Endothelial cell of umbilical vein (primary cell): Measurements from ENCODE around the gene C6orf163. TPM values are rescaled to one million over a fixed set of nuclear protein-coding genes. Genes with fewer than 3 reads are reported as not detected.

Experiments
- BruUV-seq: library from RNA; stranded (reverse); fragments of 400-500 nt; replicated peaks from 2 replicates; lab custom pipeline; 2021; lab: Mats Ljungman, UMichigan
- CTCF ChIA-PET: fragments of 300-600, 350-600 bp; sonication (Branson Sonifier 250); formaldehyde crosslinking; loops from one replicate; lab custom pipeline; 2021; ENCODE audit warnings: antibody characterized with exemption, inconsistent platforms; lab: Charles Lee
- POLR2A ChIA-PET: fragments of 300-600, 350-600 bp; sonication (Branson Sonifier 250); formaldehyde crosslinking; loops from one replicate; lab custom pipeline; 2021; ENCODE audit warnings: antibody characterized with exemption, inconsistent platforms; lab: Charles Lee
- DNase-seq: peaks from one replicate; pipeline ENCODE4 v3.0.0-alpha.2; 2011; ENCODE audit warnings: low read depth, low spot score
- FAIRE-seq: peaks from 2 replicates; lab custom pipeline; 2011; peaks lifted over from hg19 to GRCh38; lab: Jason Lieb, UNC
- H2AFZ ChIP-seq: 2 replicates; pipeline ENCODE4 v1.6.0; 2012; ENCODE audit warnings: low read depth, low read length, control low read depth, inconsistent platforms
- H3K27ac ChIP-seq: 2 replicates; pipeline ENCODE4 v1.5.1; 2011; ENCODE audit warnings: low read depth, mild to moderate bottlenecking, control low read depth, low read length, moderate library complexity; ENCODE audit not compliant: insufficient read depth
- H3K27me3 ChIP-seq, 2 experiments: 2 replicates each; pipeline versions ENCODE4 v1.6.0 to v1.6.1; 2011; ENCODE audit warnings: low read length in 2 of 2, mixed read lengths in 1 of 2; ENCODE audit not compliant: control insufficient read depth in 2 of 2, insufficient read depth in 2 of 2
- H3K36me3 ChIP-seq, 2 experiments: 2 replicates in 1 of 2; 3 replicates in 1 of 2; pipeline ENCODE4 v1.5.1; 2011; ENCODE audit warnings: low read length in 2 of 2, mild to moderate bottlenecking in 1 of 2, moderate library complexity in 1 of 2; ENCODE audit not compliant: control insufficient read depth in 2 of 2, insufficient read depth in 2 of 2; ENCODE audit errors: extremely low read depth in 1 of 2
- H3K4me1 ChIP-seq: 3 replicates; pipeline ENCODE4 v1.5.1; 2011; ENCODE audit warnings: mild to moderate bottlenecking, low read length; ENCODE audit not compliant: control insufficient read depth, insufficient read depth; ENCODE audit errors: extremely low read depth
- H3K4me2 ChIP-seq: 2 replicates; pipeline ENCODE4 v1.6.1; 2011; ENCODE audit warnings: low read length, control low read depth, mixed read lengths; ENCODE audit not compliant: insufficient read depth
- H3K4me3 ChIP-seq, 3 experiments: fragments of 200-600 bp in 1 of 3; sonication (generic), shearing (Covaris generic) in 1 of 3; replicated peaks in 1 of 3; 2 replicates each; pipeline ENCODE4 v1.5.1; 2011 to 2016; ENCODE audit warnings: control low read depth in 3 of 3, low read length in 3 of 3, mild to moderate bottlenecking in 2 of 3, inconsistent platforms in 1 of 3, low read depth in 1 of 3, moderate library complexity in 1 of 3; ENCODE audit not compliant: insufficient read depth in 1 of 3
- H3K79me2 ChIP-seq: 2 replicates; pipeline ENCODE4 v1.6.0; 2012; ENCODE audit warnings: low read length, inconsistent platforms; ENCODE audit not compliant: control insufficient read depth, insufficient read depth
- H3K9ac ChIP-seq: replicated peaks from 2 replicates; pipeline ENCODE3; 2011; ENCODE audit warnings: low read length, control low read depth; ENCODE audit not compliant: insufficient read depth; ENCODE audit errors: extremely low read depth
- H3K9me1 ChIP-seq: replicated peaks from 3 replicates; pipeline ENCODE4 v1.6.0; 2011; ENCODE audit warnings: mild to moderate bottlenecking, low read length; ENCODE audit not compliant: control insufficient read depth, insufficient read depth; ENCODE audit errors: extremely low read depth
- H3K9me3 ChIP-seq: replicated peaks from 2 replicates; pipeline ENCODE4 v1.5.1; 2012; ENCODE audit warnings: low read length, inconsistent platforms; ENCODE audit not compliant: control insufficient read depth, insufficient read depth
- H4K20me1 ChIP-seq: replicated peaks from 2 replicates; pipeline ENCODE3; 2011; ENCODE audit warnings: mild to moderate bottlenecking, low read length; ENCODE audit not compliant: control insufficient read depth, insufficient read depth; ENCODE audit errors: extremely low read depth
- CTCF ChIP-seq, 2 donors: IDR thresholded peaks; 1 replicate in 1 of 2; 2 replicates in 1 of 2; pipeline ENCODE4 v1.5.1; 2011; ENCODE audit warnings: low read length in 2 of 2, mild to moderate bottlenecking in 2 of 2, moderate library complexity in 2 of 2, control low read depth in 1 of 2, inconsistent platforms in 1 of 2, low read depth in 1 of 2; ENCODE audit not compliant: insufficient read depth in 1 of 2; ENCODE audit errors: extremely low read depth in 1 of 2
- EZH2 ChIP-seq: IDR thresholded peaks from 2 replicates; pipeline ENCODE4 v1.6.1; 2012; ENCODE audit warnings: borderline replicate concordance, low read depth, mild to moderate bottlenecking, moderate library complexity, low read length, inconsistent platforms; ENCODE audit not compliant: severe bottlenecking
- FOS ChIP-seq: IDR thresholded peaks from 2 replicates; pipeline ENCODE4 v1.6.1; 2011; ENCODE audit warnings: mild to moderate bottlenecking, low read length, moderate library complexity, borderline replicate concordance; ENCODE audit not compliant: insufficient read depth
- GATA2 ChIP-seq: IDR thresholded peaks from 2 replicates; pipeline ENCODE4 v1.7.0; 2011; ENCODE audit warnings: low read depth, mild to moderate bottlenecking, moderate library complexity, mixed read lengths, low read length; ENCODE audit not compliant: insufficient read length, insufficient read depth
- JUN ChIP-seq: IDR thresholded peaks from 2 replicates; pipeline ENCODE4 v1.6.1; 2011; ENCODE audit warnings: borderline replicate concordance, low read depth; ENCODE audit not compliant: insufficient read length, insufficient read depth
- MAX ChIP-seq: IDR thresholded peaks from 2 replicates; pipeline ENCODE4 v1.6.1; 2011; ENCODE audit not compliant: insufficient read depth, insufficient read length
- MYC ChIP-seq: IDR thresholded peaks from one replicate; pipeline ENCODE4 v1.6.1; 2011; ENCODE audit warnings: mild to moderate bottlenecking, low read depth, low read length
- POLR2A ChIP-seq: IDR thresholded peaks from 2 replicates; pipeline ENCODE4 v1.6.1; 2012; ENCODE audit warnings: low read depth, mild to moderate bottlenecking, control low read depth, low read length
- POLR2AphosphoS5 ChIP-seq: IDR thresholded peaks from 2 replicates; pipeline ENCODE4 v1.6.1; 2012; ENCODE audit warnings: low read depth, mild to moderate bottlenecking, control low read depth, low read length, moderate library complexity; ENCODE audit not compliant: insufficient read depth
- dilution Hi-C: fragments of 300-500 bp; cut with MboI; formaldehyde crosslinking; loops from one replicate; pipeline ENCODE4 v1.15.0; 2019; ENCODE audit warnings: low sequenced_read_pairs; ENCODE audit not compliant: extremely low pct_ligation_motif_present
- intact Hi-C: fragments of 100-400 bp; cut with micrococcal nuclease; formaldehyde crosslinking; loops from one replicate; pipeline ENCODE4 v1.10.0; 2022
- polyA plus RNA-seq, 4 experiments: library from polyadenylated mRNA; depleted of rRNA in 3 of 4; stranded (reverse) in 3 of 4; unstranded in 1 of 4; fragments of >200 nt; gene quantifications; 2 replicates each; pipeline versions ENCODE4 v1.2.1 to v1.2.3, GENCODE V29; 2011 to 2012; ENCODE audit warnings: missing spikeins in 1 of 4
- total RNA-seq: library from RNA; stranded (reverse); gene quantifications from 2 replicates; pipeline ENCODE4 v1.2.3, GENCODE V29; 2021

The C6orf163 gene
- total and polyA plus RNA-seq, 2 donors (not counting 3 experiments of a cell fraction or from before 2014, with no cell fraction given) = 0.29 to 2.5 TPM

GRCh38 chr6:87395431-87395830, 50.8 kb downstream of the C6orf163 start:
- no peak for DNase-seq
- ChIA-PET POLR2A (no interaction called here), CTCF (no interaction called here)
- Histone ChIP-seq H3K79me2 (no peaks in the 10 kb centered on the region), H3K4me1 (no peaks in the 10 kb centered on the region), H3K27me3 (no peaks in the 10 kb centered on the region), H3K9me3 (no peaks in the 10 kb centered on the region), H3K36me3 (no peaks in the 10 kb centered on the region), H3K9me1 (no peaks in the 10 kb centered on the region), H3K4me3 (no peak overlapping the region), H3K9ac (no peak overlapping the region), H4K20me1 (no peaks in the 10 kb centered on the region), H3K4me2 (no peak overlapping the region), H3K27ac (no peak overlapping the region), H2AFZ (no peak overlapping the region)
- no peak for TF ChIP-seq MAX
- no peak for TF ChIP-seq GATA2
- no peak for FAIRE-seq
- BruUV-seq = no TSS peak
- dilution Hi-C loops = no loop called here
- intact Hi-C loops = loop anchor here (10.0 kb wide), 1 partner anchor 519 kb away; no protein-coding TSS in a partner anchor

GRCh38 chr6:87396595-87397392, 52.2 kb downstream of the C6orf163 start:
- CTCF ChIA-PET = no interaction called here
- dilution Hi-C loops = no loop called here

More at GRCh38 chr6:87396595-87397392, 52.2 kb downstream of the C6orf163 start:
- no TSS peak for BruUV-seq
- no peaks in the 10 kb centered on the region for H3K79me2 ChIP-seq
- no peaks in the 10 kb centered on the region for H3K9me3 ChIP-seq
- no peaks in the 10 kb centered on the region for H3K9me1 ChIP-seq
- no peaks in the 10 kb centered on the region for H4K20me1 ChIP-seq
- H3K4me2 ChIP-seq = no peak overlapping the region
- no peaks in the 10 kb centered on the region for H3K27me3 ChIP-seq
- FAIRE-seq (no peak), DNase-seq (no peak)
- no peak overlapping the region for H3K4me3 ChIP-seq
- intact Hi-C loops = loop anchor here (10.0 kb wide), 1 partner anchor 518 kb away; no protein-coding TSS in a partner anchor
- TF ChIP-seq POLR2A (no peak), POLR2AphosphoS5 (no peak), GATA2 (no peak), CTCF (IDR thresholded peaks at IDR 0.05; ENCODE audit: extremely low read depth in 1 of 2, insufficient read depth in 1 of 2, low read depth in 1 of 2, low read length in 2 of 2) (no peak), FOS (no peak), MYC (no peak), JUN (no peak), EZH2 (no peak)
- H2AFZ ChIP-seq = no peak overlapping the region
- no peak overlapping the region for H3K27ac ChIP-seq
- H3K9ac ChIP-seq = no peak overlapping the region
- H3K4me1 ChIP-seq = no peaks in the 10 kb centered on the region
- POLR2A ChIA-PET = no interaction called here
- no peaks in the 10 kb centered on the region for H3K36me3 ChIP-seq
